Thymus (tissue), 11 donors: ENCODE data around the gene ASAP2. TPM values are rescaled to one million over a fixed set of nuclear protein-coding genes. Genes with fewer than 3 reads are reported as not detected.

Experiments
- DNase-seq, 9 donors: peaks; one replicate each; pipeline ENCODE4 v3.0.0-alpha.2; 2013; ENCODE audit warnings: low spot score in 9 of 9, low read depth in 6 of 9, missing footprints in 1 of 9
- H3K27ac ChIP-seq, 2 donors: one replicate each; pipeline ENCODE4 v1.5.1; 2013; ENCODE audit warnings: control low read depth in 1 of 2, low read depth in 1 of 2, low read length in 1 of 2, mild to moderate bottlenecking in 1 of 2, moderate library complexity in 1 of 2
- H3K27me3 ChIP-seq, 2 donors: one replicate each; pipeline ENCODE4 v1.5.1; 2013; ENCODE audit warnings: low read length in 1 of 2; ENCODE audit not compliant: control insufficient read depth in 2 of 2, insufficient read depth in 1 of 2
- H3K36me3 ChIP-seq, 2 donors: one replicate each; pipeline ENCODE4 v1.5.1; 2013; ENCODE audit warnings: low read length in 1 of 2, mild to moderate bottlenecking in 1 of 2, moderate library complexity in 1 of 2; ENCODE audit not compliant: control insufficient read depth in 2 of 2, insufficient read depth in 2 of 2
- H3K4me1 ChIP-seq, 2 donors: one replicate each; pipeline ENCODE4 v1.5.1; 2013; ENCODE audit warnings: low read length in 2 of 2; ENCODE audit not compliant: control insufficient read depth in 2 of 2, insufficient read depth in 2 of 2
- H3K4me3 ChIP-seq, 2 donors: one replicate each; pipeline ENCODE4 v1.5.1; 2013; ENCODE audit warnings: low read length in 2 of 2, control low read depth in 1 of 2, mild to moderate bottlenecking in 1 of 2
- H3K9me3 ChIP-seq, 2 donors: one replicate each; pipeline ENCODE4 v1.5.1; 2013; ENCODE audit warnings: low read length in 1 of 2, mild to moderate bottlenecking in 1 of 2; ENCODE audit not compliant: control insufficient read depth in 2 of 2, insufficient read depth in 1 of 2
- WGBS: extraction: QIAGEN DNeasy Blood & Tissue Kit; methylation state at CpG from one replicate; pipeline ENCODE4 v1.1.7; 2013; 5-methylcytosine and 5-hydroxymethylcytosine counted together
- polyA plus RNA-seq: library from polyadenylated mRNA; stranded (reverse); fragments of 200-250 nt; gene quantifications from one replicate; pipeline ENCODE4 v1.2.3, GENCODE V29; 2013
- total RNA-seq: library from RNA; stranded (reverse); fragments of 120-200 nt; gene quantifications from one replicate; pipeline ENCODE4 v1.2.4, GENCODE V29; 2013
- donor health status: healthy.

Gene ASAP2
- total and polyA plus RNA-seq, 2 donors: 3.3 to 6.7 TPM

GRCh38 chr2:9232166-9232479, 25.5 kb downstream of the ASAP2 start:
- no peak for DNase-seq
- H3K27ac ChIP-seq: no peak overlapping the region
- peaks cover 0 to 3% of the 10 kb centered on the region in 2 donors for H3K27me3 ChIP-seq
- H3K9me3 ChIP-seq: no peaks in the 10 kb centered on the region
- no peaks in the 10 kb centered on the region for H3K36me3 ChIP-seq
- 96% methylated on average over 7 of the region's 7 CpGs for WGBS
- H3K4me3 ChIP-seq: no peak overlapping the region
- peaks cover 0 to 5% of the 10 kb centered on the region in 2 donors for H3K4me1 ChIP-seq

DNA sequence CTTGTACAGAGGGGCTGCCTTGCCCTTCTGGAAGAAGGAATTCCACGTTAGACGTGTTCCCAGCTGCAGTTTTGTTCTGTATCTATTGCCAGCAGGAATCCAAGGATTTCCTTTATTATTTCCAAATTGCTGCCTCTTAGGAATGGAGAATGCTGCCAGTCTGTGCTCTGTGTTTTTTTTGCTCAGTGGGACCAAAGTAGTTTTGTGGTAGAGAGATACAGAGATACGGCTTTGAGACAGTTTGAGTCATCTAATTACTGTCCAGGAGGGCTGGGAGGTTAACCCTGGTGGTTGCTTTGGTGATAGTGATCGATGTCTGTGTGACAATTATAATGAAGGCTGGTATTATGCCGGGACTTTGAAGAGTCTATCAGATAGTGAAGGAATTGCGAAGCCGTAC, 26.3 kb downstream of the ASAP2 start:
- Histone ChIP-seq H3K4me3 (no peak overlapping the region), H3K9me3 (no peaks in the 10 kb centered on the region), H3K27ac (no peak overlapping the region), H3K27me3 (peaks cover 0 to 3% of the 10 kb centered on the region in 2 donors), H3K4me1 (peaks cover 0 to 5% of the 10 kb centered on the region in 2 donors), H3K36me3 (no peaks in the 10 kb centered on the region)
- WGBS: 95% methylated on average over 7 of the region's 7 CpGs
- DNase-seq: no peak

DNA sequence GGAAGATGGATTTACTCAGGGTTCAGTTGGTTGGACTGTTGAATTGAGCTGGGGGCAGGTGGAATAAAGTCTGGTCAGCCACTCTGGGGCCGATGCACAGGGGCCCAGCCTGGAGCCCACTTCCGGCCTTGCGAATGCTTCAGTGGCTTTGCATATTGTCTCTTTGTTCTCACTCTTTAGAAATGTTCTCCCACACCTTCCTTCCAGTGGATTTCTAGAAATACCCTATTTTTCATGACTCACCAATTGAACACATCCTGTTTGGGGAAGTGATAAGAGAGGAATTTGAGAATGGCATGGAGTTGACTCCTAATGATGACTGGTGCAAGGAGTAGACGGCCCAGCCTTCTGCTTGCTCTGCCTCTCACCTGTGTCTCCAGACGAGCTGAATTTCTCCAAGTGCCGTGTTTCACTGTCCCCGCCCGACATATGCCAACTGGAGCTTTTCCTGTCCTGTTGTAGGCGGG, 28.1 kb downstream of the ASAP2 start:
- no peak overlapping the region for H3K4me3 ChIP-seq
- no peaks in the 10 kb centered on the region for H3K9me3 ChIP-seq
- H3K27me3 ChIP-seq: peaks cover 0 to 3% of the 10 kb centered on the region in 2 donors
- H3K36me3 ChIP-seq: no peaks in the 10 kb centered on the region
- WGBS: 96% methylated on average over 9 of the region's 9 CpGs
- H3K27ac ChIP-seq: peak overlapping the region in 1 of 2 donors; percentile 37
- DNase-seq: no peak
- H3K4me1 ChIP-seq: peaks cover 0 to 5% of the 10 kb centered on the region in 2 donors

DNA sequence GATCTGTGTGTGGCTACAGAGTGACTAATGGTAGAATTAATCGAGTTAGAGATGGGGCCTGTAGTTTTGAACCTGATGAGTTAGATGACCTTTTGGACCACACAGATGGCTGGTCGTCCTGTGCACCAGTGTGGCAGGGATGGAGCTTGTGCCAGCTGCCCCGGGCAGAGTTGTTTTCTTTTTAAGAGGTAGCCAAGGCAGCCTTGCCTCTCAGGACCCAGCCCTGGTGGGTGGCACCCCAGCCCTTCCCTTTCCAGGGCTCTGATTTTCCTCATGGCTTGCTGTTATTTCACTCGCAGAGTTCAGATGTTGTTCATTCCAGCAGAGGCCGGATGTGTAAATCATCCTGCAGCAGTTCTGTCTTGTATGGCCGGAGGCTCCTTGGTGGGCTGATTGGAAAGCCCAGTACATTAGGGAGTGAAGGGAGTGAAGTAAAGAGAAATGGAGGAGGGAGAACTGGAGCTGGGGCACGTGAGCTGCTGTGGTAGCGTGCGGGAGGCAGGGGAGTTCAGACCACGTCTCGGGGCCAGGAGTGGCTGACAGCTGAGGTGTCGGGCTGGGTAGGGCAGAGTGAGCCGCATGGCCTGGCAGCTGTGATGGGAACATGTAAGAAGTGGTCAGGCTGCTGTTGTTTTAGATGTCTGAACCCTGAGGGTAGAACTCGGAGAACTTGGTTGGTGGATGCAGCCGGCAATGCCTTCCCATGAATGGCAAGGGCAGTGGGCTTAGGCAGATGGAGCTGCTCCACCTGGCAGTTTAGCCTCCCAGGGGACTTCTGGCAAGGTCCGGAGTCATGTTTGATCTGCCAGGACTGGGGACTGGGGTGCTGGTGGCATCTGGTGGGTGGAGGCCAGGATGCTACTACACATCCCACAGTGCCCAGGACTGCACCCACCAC, 28.8 kb downstream of the ASAP2 start:
- Histone ChIP-seq H3K4me3 (no peak overlapping the region), H3K27ac (peak overlapping the region; percentile 15 to 26), H3K36me3 (no peaks in the 10 kb centered on the region), H3K4me1 (peaks cover 0 to 5% of the 10 kb centered on the region in 2 donors), H3K27me3 (no peaks in the 10 kb centered on the region), H3K9me3 (no peaks in the 10 kb centered on the region)
- 96% methylated on average over 16 of the region's 16 CpGs for WGBS
- no peak for DNase-seq

GRCh38 chr2:9236045-9236344, 29.4 kb downstream of the ASAP2 start:
- DNase-seq: no peak
- Histone ChIP-seq H3K36me3 (no peaks in the 10 kb centered on the region), H3K4me1 (peaks cover 0 to 5% of the 10 kb centered on the region in 2 donors), H3K9me3 (no peaks in the 10 kb centered on the region), H3K4me3 (no peak overlapping the region), H3K27me3 (no peaks in the 10 kb centered on the region), H3K27ac (peak overlapping the region in 1 of 2 donors; percentile 15)
- WGBS: 97% methylated on average over 7 of the region's 7 CpGs

- H3K27ac ChIP-seq: no peak overlapping the region
- WGBS: 95% methylated on average over 6 of the region's 6 CpGs
- H3K4me3 ChIP-seq: no peak overlapping the region
- H3K4me1 ChIP-seq: peaks cover 0 to 5% of the 10 kb centered on the region in 2 donors
- H3K9me3 ChIP-seq: no peaks in the 10 kb centered on the region
- H3K36me3 ChIP-seq: no peaks in the 10 kb centered on the region
- no peaks in the 10 kb centered on the region for H3K27me3 ChIP-seq
- no peak for DNase-seq
Observed at GRCh38 chr2:9236867-9237266, 30.3 kb downstream of the ASAP2 start.

GRCh38 chr2:9237831-9238230, 31.2 kb downstream of the ASAP2 start:
- H3K9me3 ChIP-seq: no peaks in the 10 kb centered on the region
- DNase-seq: no peak
- WGBS: 97% methylated on average over 5 of the region's 5 CpGs
- H3K36me3 ChIP-seq: no peaks in the 10 kb centered on the region
- H3K4me1 ChIP-seq: peaks cover 0 to 5% of the 10 kb centered on the region in 2 donors
- H3K27me3 ChIP-seq: no peaks in the 10 kb centered on the region
- no peak overlapping the region for H3K4me3 ChIP-seq
- no peak overlapping the region for H3K27ac ChIP-seq

DNA sequence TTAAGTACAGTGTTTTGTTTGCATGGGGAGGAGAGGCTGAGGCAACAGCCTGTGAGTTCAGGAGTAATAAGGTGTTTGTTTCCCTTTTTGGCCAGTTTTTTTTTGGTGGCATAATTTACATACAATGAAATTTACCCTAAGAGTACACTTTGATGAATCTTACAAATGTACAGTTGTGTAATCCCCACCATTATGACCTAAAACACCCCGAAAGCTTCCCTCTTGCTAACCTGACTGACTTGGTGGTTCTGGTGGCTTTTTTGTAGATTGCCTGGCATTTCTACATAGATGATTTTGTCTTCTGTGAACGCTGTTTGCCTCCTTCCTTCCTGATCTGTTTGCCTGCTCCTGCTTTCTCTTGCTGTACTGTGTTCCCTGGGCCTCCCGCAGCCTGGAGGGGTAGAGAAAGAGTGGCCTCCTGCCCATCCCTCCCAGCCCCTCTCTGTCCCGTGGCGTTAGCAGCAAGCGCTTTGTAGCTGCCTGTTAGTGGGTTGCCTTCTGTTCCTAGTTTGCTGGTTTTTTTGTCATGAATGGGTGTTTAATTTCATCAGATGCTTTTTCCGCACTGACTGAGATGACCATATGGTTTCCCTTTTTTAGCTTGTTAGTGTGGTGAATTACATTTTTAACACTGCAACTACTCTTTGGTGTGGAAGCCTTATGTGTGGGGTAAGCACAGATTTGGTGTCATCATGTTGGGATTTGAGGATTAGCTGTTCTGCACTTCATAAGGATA, 32.1 kb downstream of the ASAP2 start:
- no peaks in the 10 kb centered on the region for H3K36me3 ChIP-seq
- no peak overlapping the region for H3K27ac ChIP-seq
- H3K4me3 ChIP-seq: no peak overlapping the region
- H3K9me3 ChIP-seq: no peaks in the 10 kb centered on the region
- DNase-seq: no peak
- H3K4me1 ChIP-seq: peaks cover 0 to 5% of the 10 kb centered on the region in 2 donors
- no peaks in the 10 kb centered on the region for H3K27me3 ChIP-seq
- 95% methylated on average over 7 of the region's 7 CpGs for WGBS

DNA sequence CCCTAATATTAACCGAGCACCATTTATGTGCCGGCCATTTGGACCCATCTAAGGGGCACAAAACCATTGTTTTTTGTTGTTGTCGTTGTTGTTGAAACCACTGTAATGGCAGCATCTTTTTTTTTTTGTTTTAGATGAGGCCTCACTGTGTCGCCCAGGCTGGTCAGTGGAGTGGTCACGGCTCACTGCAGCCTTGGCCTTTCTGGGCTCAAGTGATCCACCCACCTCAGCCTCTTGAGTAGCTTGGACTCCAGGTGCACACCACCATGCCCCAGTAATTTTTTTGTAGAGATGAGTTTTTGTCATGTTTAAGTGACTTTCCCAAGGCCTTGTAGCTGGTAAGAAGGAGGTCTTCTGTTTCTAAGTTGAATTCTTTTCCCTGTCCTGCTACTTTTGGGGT, 33.0 kb downstream of the ASAP2 start:
- Histone ChIP-seq H3K4me1 (peaks cover 0 to 2% of the 10 kb centered on the region in 2 donors), H3K4me3 (no peak overlapping the region), H3K36me3 (no peaks in the 10 kb centered on the region), H3K9me3 (no peaks in the 10 kb centered on the region), H3K27ac (no peak overlapping the region), H3K27me3 (no peaks in the 10 kb centered on the region)
- 97% methylated on average over 5 of the region's 5 CpGs for WGBS
- DNase-seq: no peak
